ENCODE data around the gene DRC7.
A peak's percentile ranks its signal among the peaks of the same experiment; 100 is the strongest.

The DRC7 gene

GRCh38 chr16:57653936-57654335, 40.7 kb upstream of the DRC7 start:
- no peak for TF ChIP-seq CTCF (IDR thresholded peaks at IDR 0.05; ENCODE audit: low read depth, low read length)
- peak in 1 of 2 donors; percentile 31 for DNase-seq (ENCODE audit: low read depth in 2 of 2)
- no peak overlapping the region for H3K4me3 ChIP-seq (replicated peaks in 1 of 2; ENCODE audit: low read depth in 2 of 2, low read length in 2 of 2)

- no peak for TF ChIP-seq CTCF (IDR thresholded peaks at IDR 0.05; ENCODE audit: low read depth, low read length)
Observed at GRCh38 chr16:57656342-57656955, 38.2 kb upstream of the DRC7 start.

GRCh38 chr16:57657228-57657627, 37.4 kb upstream of the DRC7 start:
- no peak overlapping the region for H3K4me3 ChIP-seq (replicated peaks in 1 of 2; ENCODE audit: low read depth in 2 of 2, low read length in 2 of 2)
- no peak for TF ChIP-seq CTCF (IDR thresholded peaks at IDR 0.05; ENCODE audit: low read depth, low read length)
- DNase-seq (ENCODE audit: low read depth in 2 of 2) = no peak

More at GRCh38 chr16:57656342-57656955, 38.2 kb upstream of the DRC7 start:
- no peak for DNase-seq (ENCODE audit: low read depth in 2 of 2)
- no peak overlapping the region for H3K4me3 ChIP-seq (replicated peaks in 1 of 2; ENCODE audit: low read depth in 2 of 2, low read length in 2 of 2)

GRCh38 chr16:57658130-57658877, 36.3 kb upstream of the DRC7 start:
- no peak for TF ChIP-seq CTCF (IDR thresholded peaks at IDR 0.05; ENCODE audit: low read depth, low read length)
- no peak for DNase-seq (ENCODE audit: low read depth in 2 of 2)
- no peak overlapping the region for H3K4me3 ChIP-seq (replicated peaks in 1 of 2; ENCODE audit: low read depth in 2 of 2, low read length in 2 of 2)

GRCh38 chr16:57658878-57659674, 35.5 kb upstream of the DRC7 start:
- no peak overlapping the region for H3K4me3 ChIP-seq (replicated peaks in 1 of 2; ENCODE audit: low read depth in 2 of 2, low read length in 2 of 2)
- TF ChIP-seq CTCF (IDR thresholded peaks at IDR 0.05; ENCODE audit: low read depth, low read length) = no peak
- no peak for DNase-seq (ENCODE audit: low read depth in 2 of 2)

GRCh38 chr16:57660715-57661463, 33.7 kb upstream of the DRC7 start:
- TF ChIP-seq CTCF (IDR thresholded peaks at IDR 0.05; ENCODE audit: low read depth, low read length) = no peak
- no peak for DNase-seq (ENCODE audit: low read depth in 2 of 2)

More at GRCh38 chr16:57660715-57661463, 33.7 kb upstream of the DRC7 start:
- H3K4me3 ChIP-seq (replicated peaks in 1 of 2; ENCODE audit: low read depth in 2 of 2, low read length in 2 of 2) = no peak overlapping the region
